NCI-H1417 treated with DMSO at 0.1 percent for 48 hours (cell line): ENCODE data around the gene ALDH5A1.

Experiments used
- DNase-seq: peaks from one replicate; lab custom pipeline; 2025; lab: John Stamatoyannopoulos, UW

ALDH5A1 gene

DNA sequence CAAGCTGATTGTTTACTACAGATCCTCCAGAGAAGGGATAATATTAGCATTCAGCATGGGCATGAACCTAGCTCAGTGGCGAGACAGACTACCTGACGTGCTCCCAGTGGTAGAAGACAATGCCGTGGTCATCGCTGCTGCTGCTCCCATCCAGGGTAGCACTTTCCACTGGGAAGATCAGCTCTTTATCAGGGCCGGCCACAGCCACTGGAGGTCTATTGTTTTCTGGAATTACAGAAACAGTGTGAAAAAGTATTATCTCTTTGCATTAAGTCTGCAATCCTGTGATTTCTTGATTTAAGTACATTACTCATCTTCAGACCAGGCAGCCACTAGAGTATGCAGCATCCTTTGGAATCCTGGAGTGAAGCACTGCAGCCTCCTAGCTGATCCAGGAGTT is 75.0 kb downstream of the ALDH5A1 start:
- DNase-seq, result no peak

DNA sequence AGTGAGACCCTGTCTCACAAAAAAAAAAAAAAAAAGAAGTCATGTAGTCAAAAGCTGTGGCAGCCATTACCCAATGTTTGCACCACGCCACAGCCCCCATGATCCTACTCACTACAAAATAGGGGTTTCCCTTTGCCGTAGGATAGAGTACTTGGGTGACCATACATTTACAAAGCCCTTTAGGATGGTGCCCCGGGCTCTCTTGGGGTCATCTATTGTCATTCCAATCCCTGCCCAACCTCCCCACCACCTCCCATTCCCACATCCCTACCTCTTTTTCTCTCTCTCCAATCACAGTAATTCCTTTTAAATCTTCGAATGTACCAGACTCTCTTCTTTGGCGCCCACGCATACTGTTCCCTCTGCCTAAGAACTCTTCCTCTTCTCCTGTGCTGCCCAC is 76.6 kb downstream of the ALDH5A1 start:
- DNase-seq, result no peak

- no peak for DNase-seq
These were observed 80.0 kb downstream of the ALDH5A1 start for GRCh38 chr6:24574809-24575208.

GRCh38 chr6:24576447-24576846 is 81.7 kb downstream of the ALDH5A1 start:
- no peak for DNase-seq

- DNase-seq, result no peak
These were observed 86.4 kb downstream of the ALDH5A1 start for GRCh38 chr6:24581084-24581669.

DNA sequence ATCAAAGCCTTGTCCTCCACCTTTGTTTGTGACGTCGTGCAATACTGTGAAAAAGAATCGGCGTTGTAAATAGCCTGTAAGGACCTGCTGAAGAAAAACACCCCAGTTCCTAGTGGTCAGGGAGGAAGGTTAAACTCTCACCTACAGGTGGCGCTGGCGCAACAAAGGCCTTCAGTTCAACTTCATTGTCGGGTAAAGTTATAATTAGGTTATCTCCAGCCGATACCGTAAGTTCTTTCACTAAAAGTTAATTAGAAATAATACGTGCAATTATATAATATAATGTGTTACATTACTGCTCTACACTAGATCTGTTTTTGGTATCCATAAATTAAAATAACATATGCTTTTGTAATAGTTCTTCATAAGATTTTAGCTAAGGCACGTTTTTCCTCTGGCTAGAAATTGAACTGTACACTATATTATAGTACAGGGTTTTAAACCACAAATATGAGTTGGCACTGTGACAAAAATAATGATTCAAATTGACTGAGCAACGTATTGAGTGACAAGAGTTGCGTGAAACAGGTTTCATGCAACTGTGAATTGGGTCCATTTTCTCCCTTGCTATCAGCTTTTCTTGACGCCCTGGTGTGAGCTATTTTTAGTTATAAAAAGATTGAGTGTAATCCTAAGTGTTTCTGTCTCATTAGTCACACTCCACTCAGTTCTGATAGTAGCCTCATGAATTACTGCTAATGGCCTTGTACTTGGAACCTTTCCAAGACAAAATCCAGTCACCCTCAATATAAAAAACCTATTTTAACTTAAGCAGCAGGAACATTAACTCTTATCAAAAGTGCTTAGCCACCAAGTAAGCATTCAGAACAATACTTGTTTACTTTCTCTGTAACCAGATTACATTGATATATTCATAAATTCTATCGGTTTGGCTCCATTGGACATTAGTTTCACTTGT is 89.0 kb downstream of the ALDH5A1 start:
- peak; percentile 91 for DNase-seq

DNA sequence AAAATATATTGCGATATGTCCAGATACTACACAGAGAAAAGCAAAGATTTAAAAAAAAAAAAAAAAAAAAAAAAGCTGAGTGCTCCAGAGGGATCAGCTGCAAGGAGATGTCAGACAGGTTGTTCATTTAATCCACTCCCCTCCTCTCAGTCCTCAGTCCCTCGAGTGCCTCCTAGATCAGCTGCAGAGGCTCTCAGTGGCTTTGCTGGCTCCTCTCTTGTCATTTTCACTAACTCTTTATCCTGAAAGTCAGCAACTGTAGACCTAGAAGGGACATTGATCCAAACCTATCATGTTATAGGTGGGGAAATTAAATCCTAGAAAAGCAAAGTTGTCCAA is 89.6 kb downstream of the ALDH5A1 start:
- peak; percentile 85 for DNase-seq
